ENCODE measurements around the gene FOXO1. TPM values are rescaled to one million over a fixed set of nuclear protein-coding genes. Genes with fewer than 3 reads are reported as not detected.

Gene FOXO1
- total RNA-seq, 1 donor from 2014 or later: 65.8 TPM

- Mint-ChIP-seq H3K27ac (ENCODE audit: unreplicated experiment) (no peak overlapping the region), H3K4me3 (ENCODE audit: unreplicated experiment) (no peak overlapping the region), H3K36me3 (ENCODE audit: low read depth, unreplicated experiment) (no peaks in the 10 kb centered on the region), H3K4me1 (ENCODE audit: unreplicated experiment) (no peaks in the 10 kb centered on the region), H3K27me3 (ENCODE audit: unreplicated experiment) (no peaks in the 10 kb centered on the region), H3K9me3 (ENCODE audit: unreplicated experiment) (no peaks in the 10 kb centered on the region)
- DNase-seq (ENCODE audit: low spot score): no peak
- TF ChIP-seq, protein P1, sequence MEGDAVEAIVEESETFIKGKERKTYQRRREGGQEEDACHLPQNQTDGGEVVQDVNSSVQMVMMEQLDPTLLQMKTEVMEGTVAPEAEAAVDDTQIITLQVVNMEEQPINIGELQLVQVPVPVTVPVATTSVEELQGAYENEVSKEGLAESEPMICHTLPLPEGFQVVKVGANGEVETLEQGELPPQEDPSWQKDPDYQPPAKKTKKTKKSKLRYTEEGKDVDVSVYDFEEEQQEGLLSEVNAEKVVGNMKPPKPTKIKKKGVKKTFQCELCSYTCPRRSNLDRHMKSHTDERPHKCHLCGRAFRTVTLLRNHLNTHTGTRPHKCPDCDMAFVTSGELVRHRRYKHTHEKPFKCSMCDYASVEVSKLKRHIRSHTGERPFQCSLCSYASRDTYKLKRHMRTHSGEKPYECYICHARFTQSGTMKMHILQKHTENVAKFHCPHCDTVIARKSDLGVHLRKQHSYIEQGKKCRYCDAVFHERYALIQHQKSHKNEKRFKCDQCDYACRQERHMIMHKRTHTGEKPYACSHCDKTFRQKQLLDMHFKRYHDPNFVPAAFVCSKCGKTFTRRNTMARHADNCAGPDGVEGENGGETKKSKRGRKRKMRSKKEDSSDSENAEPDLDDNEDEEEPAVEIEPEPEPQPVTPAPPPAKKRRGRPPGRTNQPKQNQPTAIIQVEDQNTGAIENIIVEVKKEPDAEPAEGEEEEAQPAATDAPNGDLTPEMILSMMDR (IDR thresholded peaks at IDR 0.05; ENCODE audit: unreplicated experiment): no peak
These were observed 26.5 kb upstream of the FOXO1 start for GRCh38 chr13:40692946-40693345.

DNA sequence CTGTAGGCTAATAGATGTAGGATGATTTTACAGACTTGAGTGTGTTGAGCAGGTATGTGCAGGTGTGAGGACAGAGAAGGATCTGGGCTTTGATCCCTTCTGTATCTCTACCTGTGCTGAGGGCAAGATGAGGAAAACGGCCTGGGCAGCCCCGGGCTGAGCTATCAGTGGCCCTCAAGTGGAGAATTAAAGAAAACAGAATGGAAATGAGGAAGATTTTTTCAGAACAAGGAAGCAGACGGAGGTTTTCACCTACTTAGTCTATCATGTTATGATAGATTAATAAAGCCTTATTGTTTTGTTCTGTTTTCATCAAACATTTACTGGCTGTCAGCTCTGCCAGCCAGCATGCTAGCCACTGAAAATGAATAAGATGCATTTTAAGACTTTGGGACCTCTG lies 22.3 kb upstream of the FOXO1 start:
- no peak overlapping the region for H3K27ac Mint-ChIP-seq (ENCODE audit: unreplicated experiment)
- no peak overlapping the region for H3K4me3 Mint-ChIP-seq (ENCODE audit: unreplicated experiment)
- TF ChIP-seq, protein P1 (IDR thresholded peaks at IDR 0.05; ENCODE audit: unreplicated experiment): no peak
- H3K36me3 Mint-ChIP-seq (ENCODE audit: low read depth, unreplicated experiment): no peaks in the 10 kb centered on the region
- no peaks in the 10 kb centered on the region for H3K4me1 Mint-ChIP-seq (ENCODE audit: unreplicated experiment)
- no peaks in the 10 kb centered on the region for H3K9me3 Mint-ChIP-seq (ENCODE audit: unreplicated experiment)
- H3K27me3 Mint-ChIP-seq (ENCODE audit: unreplicated experiment): no peaks in the 10 kb centered on the region
- no peak for DNase-seq (ENCODE audit: low spot score)

- TF ChIP-seq, protein P1 (IDR thresholded peaks at IDR 0.05; ENCODE audit: unreplicated experiment): peak; percentile 86
- H3K36me3 Mint-ChIP-seq (ENCODE audit: low read depth, unreplicated experiment): no peaks in the 10 kb centered on the region
- H3K27ac Mint-ChIP-seq (ENCODE audit: unreplicated experiment): no peak overlapping the region
- no peak for DNase-seq (ENCODE audit: low spot score)
- no peaks in the 10 kb centered on the region for H3K9me3 Mint-ChIP-seq (ENCODE audit: unreplicated experiment)
- no peaks in the 10 kb centered on the region for H3K27me3 Mint-ChIP-seq (ENCODE audit: unreplicated experiment)
- H3K4me1 Mint-ChIP-seq (ENCODE audit: unreplicated experiment): peaks cover 8% of the 10 kb centered on the region
- no peak overlapping the region for H3K4me3 Mint-ChIP-seq (ENCODE audit: unreplicated experiment)
These were observed 16.2 kb upstream of the FOXO1 start for GRCh38 chr13:40682449-40683240.

GRCh38 chr13:40681341-40682146 lies 15.1 kb upstream of the FOXO1 start:
- no peak for DNase-seq (ENCODE audit: low spot score)
- H3K4me3 Mint-ChIP-seq (ENCODE audit: unreplicated experiment): peak overlapping the region; percentile 61
- H3K27ac Mint-ChIP-seq (ENCODE audit: unreplicated experiment): no peak overlapping the region
- no peaks in the 10 kb centered on the region for H3K9me3 Mint-ChIP-seq (ENCODE audit: unreplicated experiment)
- no peaks in the 10 kb centered on the region for H3K36me3 Mint-ChIP-seq (ENCODE audit: low read depth, unreplicated experiment)
- H3K27me3 Mint-ChIP-seq (ENCODE audit: unreplicated experiment): peaks cover 1% of the 10 kb centered on the region
- H3K4me1 Mint-ChIP-seq (ENCODE audit: unreplicated experiment): peaks cover 8% of the 10 kb centered on the region
- TF ChIP-seq, protein P1 (IDR thresholded peaks at IDR 0.05; ENCODE audit: unreplicated experiment): no peak
